Neural cell (in vitro differentiated cells): ENCODE measurements around the gene SLC44A5. TPM values are rescaled to one million over a fixed set of nuclear protein-coding genes. Genes with fewer than 3 reads are reported as not detected.
A peak's percentile ranks its signal among the peaks of the same experiment; 100 is the strongest.

Experiments
- H2AFZ ChIP-seq: fragments of 200-600, 300-800 bp; sonication (generic), shearing (Covaris generic); 2 replicates; pipeline ENCODE4 v1.6.0; 2014; ENCODE audit warnings: low read depth, mild to moderate bottlenecking, antibody characterized with exemption, low read length, moderate library complexity
- H3F3A ChIP-seq: fragments of 200-600 bp; shearing (Covaris generic); 2 replicates; pipeline ENCODE4 v1.6.1; 2016; ENCODE audit warnings: mild to moderate bottlenecking, moderate library complexity, mixed read lengths, antibody characterized with exemption, low read length; ENCODE audit not compliant: insufficient read depth, poor library complexity, severe bottlenecking
- H3K27ac ChIP-seq: fragments of 200-600, 300-800 bp; sonication (generic), shearing (Covaris generic); 2 replicates; pipeline ENCODE4 v1.5.1; 2014; ENCODE audit warnings: mild to moderate bottlenecking, low read length, moderate library complexity
- H3K27me3 ChIP-seq: fragments of 300-800, 200-600 bp; sonication (generic), shearing (Covaris generic); 2 replicates; pipeline ENCODE4 v1.6.0; 2014; ENCODE audit warnings: mild to moderate bottlenecking, low read depth, low read length, moderate library complexity; ENCODE audit not compliant: insufficient read depth
- H3K36me3 ChIP-seq: fragments of 300-800, 200-600 bp; sonication (generic), shearing (Covaris generic); 2 replicates; pipeline ENCODE4 v1.5.1; 2014; ENCODE audit warnings: mild to moderate bottlenecking, antibody characterized with exemption, low read length, moderate library complexity; ENCODE audit not compliant: insufficient read depth
- H3K4me2 ChIP-seq: fragments of 300-800, 200-600 bp; sonication (generic), shearing (Covaris generic); 2 replicates; pipeline ENCODE4 v1.6.0; 2014; ENCODE audit warnings: mild to moderate bottlenecking, low read length
- H3K4me3 ChIP-seq: fragments of 300-800, 200-600 bp; sonication (generic), shearing (Covaris generic); 2 replicates; pipeline ENCODE4 v1.5.1; 2014; ENCODE audit warnings: mild to moderate bottlenecking, low read length, moderate library complexity
- H3K79me2 ChIP-seq: fragments of 200-600 bp; shearing (Covaris generic); replicated peaks from 2 replicates; pipeline ENCODE4 v1.6.0; 2014; ENCODE audit warnings: mild to moderate bottlenecking, low read length, moderate library complexity; ENCODE audit not compliant: insufficient read depth
- H3K9ac ChIP-seq: fragments of 300-800, 200-600 bp; sonication (generic), shearing (Covaris generic); 2 replicates; pipeline ENCODE4 v1.6.1; 2016; ENCODE audit warnings: mild to moderate bottlenecking, low read length, mixed read lengths
- H3K9me2 ChIP-seq: fragments of 200-600 bp; shearing (Covaris generic); 2 replicates; pipeline ENCODE4 v1.6.1; 2016; ENCODE audit warnings: mild to moderate bottlenecking, low read length, mixed read lengths; ENCODE audit not compliant: insufficient read depth
- H3K9me3 ChIP-seq: fragments of 200-600, 300-800 bp; sonication (generic), shearing (Covaris generic); 2 replicates; pipeline ENCODE4 v1.6.1; 2016; ENCODE audit warnings: mild to moderate bottlenecking, mixed run types, low read length, moderate library complexity, mixed read lengths
- H4K20me1 ChIP-seq: fragments of 200-600 bp; shearing (Covaris generic); 2 replicates; pipeline ENCODE4 v1.6.1; 2016; ENCODE audit warnings: mild to moderate bottlenecking, mixed run types; ENCODE audit not compliant: insufficient read depth
- CTCF ChIP-seq: fragments of 450-650 bp; IDR thresholded peaks from 2 replicates; pipeline ENCODE4 v1.5.1; 2014; ENCODE audit warnings: antibody characterized with exemption, mild to moderate bottlenecking, moderate library complexity; ENCODE audit not compliant: poor library complexity, severe bottlenecking
- EP300 ChIP-seq: fragments of 450-650 bp; conservative IDR thresholded peaks from 2 replicates; pipeline ENCODE4 v1.6.1; 2014; ENCODE audit warnings: antibody characterized with exemption, mild to moderate bottlenecking, moderate library complexity; ENCODE audit not compliant: poor library complexity, severe bottlenecking
- EZH2 ChIP-seq: fragments of 200-600, 300-800 bp; shearing (Covaris generic), sonication (generic); IDR thresholded peaks from 2 replicates; pipeline ENCODE4 v1.6.1; 2014; ENCODE audit warnings: antibody characterized with exemption, low read length, borderline replicate concordance, mild to moderate bottlenecking; ENCODE audit not compliant: insufficient read depth, poor library complexity, severe bottlenecking
- MXI1 ChIP-seq: fragments of 450-650 bp; conservative IDR thresholded peaks from 2 replicates; pipeline ENCODE4 v1.6.1; 2014; ENCODE audit warnings: antibody characterized with exemption, mild to moderate bottlenecking; ENCODE audit not compliant: poor library complexity, severe bottlenecking
- POLR2AphosphoS5 ChIP-seq: IDR thresholded peaks from 2 replicates; pipeline ENCODE4 v1.6.1; 2012
- RAD21 ChIP-seq: fragments of 450-650 bp; conservative IDR thresholded peaks from 2 replicates; pipeline ENCODE4 v1.6.1; 2014; ENCODE audit warnings: antibody characterized with exemption, mild to moderate bottlenecking, moderate library complexity
- REST ChIP-seq: IDR thresholded peaks from 2 replicates; pipeline ENCODE4 v1.6.1; 2012; ENCODE audit warnings: borderline replicate concordance
- SMC3 ChIP-seq: fragments of 450-650 bp; conservative IDR thresholded peaks from 2 replicates; pipeline ENCODE4 v1.6.1; 2014; ENCODE audit warnings: antibody characterized with exemption, mild to moderate bottlenecking, moderate library complexity; ENCODE audit not compliant: poor library complexity
- TAF1 ChIP-seq: IDR thresholded peaks from 2 replicates; pipeline ENCODE4 v1.6.1; 2012; ENCODE audit warnings: low read depth
- polyA plus RNA-seq: library from polyadenylated mRNA; depleted of rRNA; stranded (reverse); fragments of >200 nt; gene quantifications from 2 replicates; pipeline ENCODE4 v1.2.3, GENCODE V29; 2014

The SLC44A5 gene
- polyA plus RNA-seq, 1 donor from 2014 or later = 53.0 TPM

- no peaks in the 10 kb centered on the region for H3K27me3 ChIP-seq
- no peak overlapping the region for H3K9ac ChIP-seq
- no peaks in the 10 kb centered on the region for H3K9me3 ChIP-seq
- H3K4me2 ChIP-seq = no peak overlapping the region
- H4K20me1 ChIP-seq = no peaks in the 10 kb centered on the region
- no peak overlapping the region for H2AFZ ChIP-seq
- TF ChIP-seq REST (no peak), TAF1 (no peak), POLR2AphosphoS5 (no peak), MXI1 (no peak), SMC3 (no peak), CTCF (no peak)
- H3K27ac ChIP-seq = no peak overlapping the region
- no peaks in the 10 kb centered on the region for H3K36me3 ChIP-seq
- no peak overlapping the region for H3K4me3 ChIP-seq
- H3K79me2 ChIP-seq = no peaks in the 10 kb centered on the region
- no peaks in the 10 kb centered on the region for H3K9me2 ChIP-seq
- no peaks in the 10 kb centered on the region for H3F3A ChIP-seq
Measured at GRCh38 chr1:75220072-75220471, 390.8 kb downstream of the SLC44A5 start.

GRCh38 chr1:75214017-75214416, 396.9 kb downstream of the SLC44A5 start:
- no peaks in the 10 kb centered on the region for H3K9me2 ChIP-seq

More at GRCh38 chr1:75214017-75214416, 396.9 kb downstream of the SLC44A5 start:
- H3K4me3 ChIP-seq = no peak overlapping the region
- H3K36me3 ChIP-seq = peaks cover 4% of the 10 kb centered on the region
- H3K27ac ChIP-seq = no peak overlapping the region
- no peak overlapping the region for H3K4me2 ChIP-seq
- H4K20me1 ChIP-seq = no peaks in the 10 kb centered on the region
- no peaks in the 10 kb centered on the region for H3K9me3 ChIP-seq
- no peak overlapping the region for H3K9ac ChIP-seq
- no peaks in the 10 kb centered on the region for H3K27me3 ChIP-seq
- H2AFZ ChIP-seq = no peak overlapping the region
- H3K79me2 ChIP-seq = no peaks in the 10 kb centered on the region
- H3F3A ChIP-seq = no peaks in the 10 kb centered on the region
- TF ChIP-seq REST = no peak
- TF ChIP-seq SMC3 = peak; percentile 37
- no peak for TF ChIP-seq EP300
- peak; percentile 44 for TF ChIP-seq CTCF
- no peak for TF ChIP-seq EZH2
- peak; percentile 57 for TF ChIP-seq RAD21
